CD4-positive, alpha-beta memory T cell (primary cell): ENCODE measurements around the gene IPO5. TPM values are rescaled to one million over a fixed set of nuclear protein-coding genes. Genes with fewer than 3 reads are reported as not detected.
"Not testable (repeated sequence)": the region's sequence is repeated elsewhere in the genome, so short reads cannot be mapped to it uniquely, and the experiment has no call there.

ENCODE experiments used
- CTCF ChIA-PET: fragments of 350-600 bp; sonication (Branson Sonifier 250); formaldehyde crosslinking; loops from one replicate; lab custom pipeline; 2021; ENCODE audit warnings: inconsistent platforms; ENCODE audit not compliant: partially characterized antibody; lab: Charles Lee
- POLR2A ChIA-PET: fragments of 350-600 bp; sonication (Branson Sonifier 250); formaldehyde crosslinking; loops from one replicate; lab custom pipeline; 2021; ENCODE audit not compliant: partially characterized antibody; lab: Charles Lee
- DNase-seq, 5 donors: peaks; one replicate each; pipeline versions ENCODE4 v3.0.0 to v3.0.0-alpha.2; 2020 to 2022; ENCODE audit warnings: mixed read lengths in 1 of 5
- H3K27ac ChIP-seq: one replicate; pipeline ENCODE4 v1.7.0; 2013; ENCODE audit warnings: low read depth, low read length
- H3K27me3 ChIP-seq: 2 replicates; pipeline ENCODE4 v1.7.0; 2013; ENCODE audit warnings: mild to moderate bottlenecking, low read length, moderate library complexity; ENCODE audit not compliant: insufficient read depth
- H3K36me3 ChIP-seq: 2 replicates; pipeline ENCODE4 v1.7.0; 2013; ENCODE audit warnings: mild to moderate bottlenecking, low read length, moderate library complexity; ENCODE audit not compliant: insufficient read depth
- H3K4me1 ChIP-seq: 2 replicates; pipeline ENCODE4 v1.7.0; 2013; ENCODE audit warnings: mild to moderate bottlenecking, low read length, moderate library complexity; ENCODE audit not compliant: insufficient read depth
- H3K4me3 ChIP-seq, 2 donors: one replicate each; pipeline ENCODE4 v1.7.0; 2013; ENCODE audit warnings: low read length in 2 of 2, mild to moderate bottlenecking in 1 of 2
- H3K9me3 ChIP-seq, 2 donors: one replicate each; pipeline ENCODE4 v1.7.0; 2013; ENCODE audit warnings: low read length in 2 of 2, control low read depth in 1 of 2; ENCODE audit not compliant: control insufficient read depth in 1 of 2
- H3K27ac Mint-ChIP-seq, 7 donors: one replicate each; pipeline ENCODE4 v1.8.0; 2020 to 2021; ENCODE audit warnings: mixed read lengths in 7 of 7, mild to moderate bottlenecking in 6 of 7, inconsistent platforms in 3 of 7, moderate library complexity in 3 of 7
- H3K27me3 Mint-ChIP-seq, 2 donors: one replicate each; pipeline ENCODE4 v1.8.0; 2020 to 2021; ENCODE audit warnings: mixed read lengths in 2 of 2
- H3K36me3 Mint-ChIP-seq, 2 donors: one replicate each; pipeline ENCODE4 v1.8.0; 2020 to 2021; ENCODE audit warnings: mixed read lengths in 2 of 2, inconsistent platforms in 1 of 2, mild to moderate bottlenecking in 1 of 2
- H3K4me1 Mint-ChIP-seq, 4 donors: one replicate each; pipeline ENCODE4 v1.8.0; 2020 to 2021; ENCODE audit warnings: mixed read lengths in 4 of 4, mild to moderate bottlenecking in 1 of 4
- H3K4me3 Mint-ChIP-seq, 8 donors: one replicate each; pipeline ENCODE4 v1.8.0; 2020 to 2021; ENCODE audit warnings: mixed read lengths in 8 of 8, mild to moderate bottlenecking in 7 of 8, moderate library complexity in 6 of 8, inconsistent platforms in 3 of 8
- H3K9me3 Mint-ChIP-seq, 8 donors: one replicate each; pipeline ENCODE4 v1.8.0; 2020 to 2021; ENCODE audit warnings: mixed read lengths in 8 of 8, mild to moderate bottlenecking in 5 of 8, inconsistent platforms in 3 of 8, moderate library complexity in 1 of 8
- intact Hi-C: fragments of 100-400 bp; cut with micrococcal nuclease; formaldehyde crosslinking; loops from one replicate; pipeline ENCODE4 v1.15.1; 2023
- polyA plus RNA-seq, 2 donors: library from polyadenylated mRNA; unstranded; fragments of 300-500 nt; fragmentation: Illumina TruSeq; gene quantifications; one replicate each; pipeline ENCODE4 v1.2.3, GENCODE V29; 2021
- total RNA-seq, 2 experiments: library from RNA; stranded (reverse); gene quantifications; one replicate each; pipeline ENCODE4 v1.2.3, GENCODE V29; 2021

Gene IPO5
- total and polyA plus RNA-seq, 4 experiments from 2014 or later = 32.8 to 78.7 (median 58.3) TPM

DNA sequence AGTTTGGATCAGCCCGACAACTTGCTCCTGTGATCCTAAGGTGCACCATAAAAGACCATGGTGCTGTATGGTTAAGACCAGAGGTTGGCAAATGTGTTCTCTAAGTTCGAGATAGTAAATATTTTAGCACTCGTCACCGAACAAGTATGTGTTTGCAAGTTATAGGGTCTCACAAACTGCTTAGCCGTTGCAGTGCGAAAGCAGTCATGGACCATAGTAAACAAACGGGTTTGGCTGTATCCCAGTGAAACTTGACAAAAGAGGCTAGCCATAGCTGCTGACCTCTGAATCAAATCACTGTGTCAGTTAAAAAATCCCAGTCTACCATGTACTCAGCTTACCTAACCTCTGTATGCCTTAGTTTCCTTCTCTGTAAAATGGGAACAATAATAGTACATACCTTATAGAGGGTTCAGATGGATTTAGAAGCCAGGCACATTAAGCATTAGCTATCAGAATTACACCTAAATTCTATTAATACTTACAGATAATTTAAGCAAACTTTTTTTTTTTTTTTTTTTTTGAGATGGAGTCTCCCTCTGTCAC lies 72.1 kb downstream of the IPO5 start:
- H3K36me3 ChIP-seq = peaks cover 15% of the 10 kb centered on the region
- H3K9me3 Mint-ChIP-seq = no peaks in the 10 kb centered on the region
- no peaks in the 10 kb centered on the region for H3K27me3 Mint-ChIP-seq
- H3K36me3 Mint-ChIP-seq = peaks cover 18 to 26% of the 10 kb centered on the region in 2 donors
- H3K27me3 ChIP-seq = no peaks in the 10 kb centered on the region
- DNase-seq = no peak
- CTCF ChIA-PET = interaction anchor here (0.7 kb wide), 1 partner anchor 20 kb away, joined by 3 read pairs; no protein-coding TSS in a partner anchor
- intact Hi-C loops = no loop called here
- no peak overlapping the region for H3K27ac Mint-ChIP-seq
- H3K4me1 Mint-ChIP-seq = no peaks in the 10 kb centered on the region
- H3K4me3 Mint-ChIP-seq = no peak overlapping the region
- no peaks in the 10 kb centered on the region for H3K9me3 ChIP-seq
- no peak overlapping the region for H3K27ac ChIP-seq
- POLR2A ChIA-PET = no interaction called here
- H3K4me3 ChIP-seq = no peak overlapping the region
- no peaks in the 10 kb centered on the region for H3K4me1 ChIP-seq

DNA sequence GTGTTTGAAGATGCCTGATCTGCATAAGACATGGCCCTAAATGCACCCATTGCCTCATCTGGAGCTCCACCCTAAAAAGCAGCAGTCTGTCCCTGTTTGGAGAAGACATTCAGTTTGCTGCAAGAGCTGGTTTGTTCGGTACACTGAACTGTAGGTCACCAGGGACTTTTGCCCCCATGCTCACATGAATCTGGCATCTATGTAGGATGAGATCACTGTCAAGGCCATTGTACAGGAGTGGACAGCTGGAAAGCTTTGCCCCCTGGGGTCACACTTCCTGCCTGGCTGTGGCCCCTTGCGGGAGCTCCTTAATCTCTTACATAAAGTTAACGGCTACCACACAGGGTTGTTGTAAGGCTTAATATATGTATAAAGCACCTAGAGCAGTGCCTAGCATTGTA lies 73.0 kb downstream of the IPO5 start:
- Mint-ChIP-seq H3K27me3 (no peaks in the 10 kb centered on the region), H3K4me3 (no peak overlapping the region), H3K4me1 (peaks cover 0 to 3% (median 1%) of the 10 kb centered on the region in 4 donors), H3K27ac (no peak overlapping the region), H3K9me3 (no peaks in the 10 kb centered on the region), H3K36me3 (peaks cover 12 to 21% of the 10 kb centered on the region in 2 donors)
- Histone ChIP-seq H3K27me3 (no peaks in the 10 kb centered on the region), H3K9me3 (no peaks in the 10 kb centered on the region), H3K4me3 (no peak overlapping the region), H3K27ac (no peak overlapping the region), H3K4me1 (no peaks in the 10 kb centered on the region), H3K36me3 (peaks cover 9% of the 10 kb centered on the region)
- ChIA-PET POLR2A (no interaction called here), CTCF (interaction anchor here (0.7 to 1.3 kb wide), 2 partner anchors 12 to 21 kb away, joined by 3 read pairs; no protein-coding TSS in a partner anchor)
- no peak for DNase-seq
- intact Hi-C loops = no loop called here

- ChIA-PET CTCF (no interaction called here), POLR2A (no interaction called here)
- Mint-ChIP-seq H3K27ac (no peak overlapping the region), H3K4me3 (no peak overlapping the region), H3K36me3 (no peaks in the 10 kb centered on the region), H3K4me1 (peaks cover 0 to 3% (median 1%) of the 10 kb centered on the region in 4 donors), H3K9me3 (no peaks in the 10 kb centered on the region), H3K27me3 (peaks cover 0 to 3% of the 10 kb centered on the region in 2 donors)
- Histone ChIP-seq H3K9me3 (no peaks in the 10 kb centered on the region), H3K4me1 (no peaks in the 10 kb centered on the region), H3K36me3 (no peaks in the 10 kb centered on the region), H3K27ac (no peak overlapping the region), H3K4me3 (no peak overlapping the region), H3K27me3 (no peaks in the 10 kb centered on the region)
- intact Hi-C loops = loop anchor here (10.0 kb wide), 1 partner anchor 643 kb away; no protein-coding TSS in a partner anchor
- no peak for DNase-seq
Observed at GRCh38 chr13:98032168-98032567, 78.7 kb downstream of the IPO5 start.

- Mint-ChIP-seq H3K27me3 (peaks cover 0 to 3% of the 10 kb centered on the region in 2 donors), H3K4me1 (peaks cover 0 to 3% (median 1%) of the 10 kb centered on the region in 4 donors), H3K4me3 (no peak overlapping the region), H3K36me3 (no peaks in the 10 kb centered on the region), H3K27ac (no peak overlapping the region), H3K9me3 (no peaks in the 10 kb centered on the region)
- H3K27ac ChIP-seq = no peak overlapping the region
- no peaks in the 10 kb centered on the region for H3K36me3 ChIP-seq
- H3K4me3 ChIP-seq = no peak overlapping the region
- no peaks in the 10 kb centered on the region for H3K4me1 ChIP-seq
- ChIA-PET POLR2A (no interaction called here), CTCF (interaction anchor here (1.3 kb wide), 1 partner anchor 620 kb away, joined by 8 read pairs; no protein-coding TSS in a partner anchor)
- H3K9me3 ChIP-seq = no peaks in the 10 kb centered on the region
- no peaks in the 10 kb centered on the region for H3K27me3 ChIP-seq
- intact Hi-C loops = loop anchor here (10.0 kb wide), 1 partner anchor 641 kb away; no protein-coding TSS in a partner anchor
- DNase-seq = no peak
Observed at GRCh38 chr13:98033277-98034247, 80.1 kb downstream of the IPO5 start.

DNA sequence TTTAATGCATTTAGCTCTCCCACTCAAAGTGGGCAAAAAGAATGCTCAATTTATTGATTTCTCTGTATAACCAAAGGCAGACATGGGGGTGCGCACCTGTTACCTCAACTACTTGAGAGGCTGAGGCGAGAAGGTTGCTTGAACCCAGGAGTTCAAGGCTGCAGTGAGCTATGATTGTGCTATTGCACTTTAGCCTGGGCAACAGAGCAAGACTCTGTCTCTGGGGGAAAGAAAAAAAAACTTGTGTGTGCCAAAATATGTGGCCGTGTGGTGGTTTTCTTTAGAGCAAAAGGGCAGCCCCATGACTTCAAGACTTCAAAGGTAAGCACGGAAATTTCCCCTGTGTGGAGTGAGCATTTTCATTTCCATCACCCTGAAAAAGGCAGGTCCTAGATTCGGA lies 81.9 kb downstream of the IPO5 start:
- peaks cover 0 to 5% of the 10 kb centered on the region in 2 donors for H3K27me3 Mint-ChIP-seq
- no peak overlapping the region for H3K27ac Mint-ChIP-seq
- no peak overlapping the region for H3K4me3 Mint-ChIP-seq
- no peaks in the 10 kb centered on the region for H3K36me3 Mint-ChIP-seq
- H3K27ac ChIP-seq = no peak overlapping the region
- no peaks in the 10 kb centered on the region for H3K36me3 ChIP-seq
- DNase-seq = no peak
- H3K4me1 Mint-ChIP-seq = peaks cover 0 to 3% (median 1%) of the 10 kb centered on the region in 4 donors
- H3K9me3 ChIP-seq = no peaks in the 10 kb centered on the region
- CTCF ChIA-PET = no interaction called here
- intact Hi-C loops = loop anchor here (10.0 kb wide), 1 partner anchor 639 kb away; no protein-coding TSS in a partner anchor
- no peaks in the 10 kb centered on the region for H3K27me3 ChIP-seq
- no peaks in the 10 kb centered on the region for H3K9me3 Mint-ChIP-seq
- H3K4me1 ChIP-seq = no peaks in the 10 kb centered on the region
- H3K4me3 ChIP-seq = no peak overlapping the region
- POLR2A ChIA-PET = no interaction called here

DNA sequence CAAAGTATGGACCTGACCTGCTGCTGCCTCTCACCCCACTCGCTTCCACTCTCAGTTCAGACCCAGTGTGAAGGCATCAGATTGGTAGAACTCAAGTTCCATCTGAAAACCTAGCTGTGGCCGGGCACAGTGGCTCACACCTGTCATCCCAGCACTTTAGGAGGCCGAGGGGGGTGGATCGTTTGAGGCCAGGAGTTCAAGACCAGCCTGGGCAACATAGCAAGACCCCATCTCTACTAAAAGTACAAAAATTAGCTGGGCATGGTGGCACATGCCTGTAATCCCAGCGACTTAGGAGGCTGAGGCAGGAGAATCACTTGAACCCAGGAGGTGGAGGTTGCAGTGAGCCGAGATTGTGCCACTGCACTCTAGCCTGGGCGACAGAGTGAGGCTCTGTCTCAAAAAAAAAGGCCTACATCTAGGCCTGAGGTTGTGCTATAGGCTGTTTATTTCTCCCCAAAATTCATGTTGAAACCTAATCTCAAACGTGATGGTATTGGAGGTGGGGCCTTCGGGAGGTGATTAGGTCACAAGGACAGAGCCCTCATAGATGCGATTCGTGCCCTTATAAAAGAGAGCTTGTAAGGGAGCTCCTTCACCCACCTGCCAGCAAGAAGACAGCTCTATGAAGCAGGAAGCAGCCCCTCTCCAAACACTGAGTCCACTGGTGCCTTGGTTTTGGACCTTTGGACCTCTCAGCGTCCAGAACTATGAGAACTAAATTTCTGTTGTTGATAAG lies 83.3 kb downstream of the IPO5 start:
- H3K4me3 Mint-ChIP-seq, H3K27ac ChIP-seq, H3K4me1 Mint-ChIP-seq, POLR2A ChIA-PET, H3K4me1 ChIP-seq, H3K9me3 ChIP-seq, H3K4me3 ChIP-seq, DNase-seq, H3K36me3 ChIP-seq, H3K27me3 Mint-ChIP-seq, H3K27ac Mint-ChIP-seq, H3K36me3 Mint-ChIP-seq, CTCF ChIA-PET, H3K27me3 ChIP-seq, H3K9me3 Mint-ChIP-seq: not testable (repeated sequence)
- intact Hi-C loops = loop anchor here (10.0 kb wide), 1 partner anchor 638 kb away; no protein-coding TSS in a partner anchor
